Measurements from ENCODE around the gene CCDC15.
"Not testable (repeated sequence)": the region's sequence is repeated elsewhere in the genome, so short reads cannot be mapped to it uniquely, and the experiment has no call there.

CCDC15 gene

GRCh38 chr11:125016413-125016812 is 62.4 kb downstream of the CCDC15 start:
- no peak for DNase-seq

GRCh38 chr11:125020342-125020741 is 66.3 kb downstream of the CCDC15 start:
- DNase-seq, result no peak

GRCh38 chr11:125022551-125022950 is 68.5 kb downstream of the CCDC15 start:
- no peak for DNase-seq

GRCh38 chr11:125025968-125026367 is 72.0 kb downstream of the CCDC15 start:
- DNase-seq, result no peak

GRCh38 chr11:125029431-125029830 is 75.4 kb downstream of the CCDC15 start:
- not testable (repeated sequence) for DNase-seq

- DNase-seq, result no peak
These were observed 82.9 kb downstream of the CCDC15 start for GRCh38 chr11:125036933-125037332.

- DNase-seq, result no peak
These were observed 95.3 kb downstream of the CCDC15 start for GRCh38 chr11:125049164-125049792.

- no peak for DNase-seq
These were observed 98.0 kb downstream of the CCDC15 start for GRCh38 chr11:125052047-125052446.

GRCh38 chr11:125053167-125053566 is 99.2 kb downstream of the CCDC15 start:
- no peak for DNase-seq

GRCh38 chr11:125055107-125055715 is 101.2 kb downstream of the CCDC15 start:
- DNase-seq, result no peak

GRCh38 chr11:125056111-125056510 is 102.1 kb downstream of the CCDC15 start:
- DNase-seq, result not testable (repeated sequence)

- no peak for DNase-seq
These were observed 103.1 kb downstream of the CCDC15 start for GRCh38 chr11:125056931-125057692.

- DNase-seq, result no peak
These were observed 103.7 kb downstream of the CCDC15 start for GRCh38 chr11:125057693-125058016.

- DNase-seq, result no peak
These were observed 107.3 kb downstream of the CCDC15 start for GRCh38 chr11:125061281-125061680.

- no peak for DNase-seq
These were observed 108.4 kb downstream of the CCDC15 start for GRCh38 chr11:125062218-125062930.

- peak; percentile 56 for DNase-seq
These were observed 109.0 kb downstream of the CCDC15 start, which contains the start of gene SLC37A2 for GRCh38 chr11:125062931-125063428. Gene SLC37A2 (plus strand): TSS chr11:125063305. CDS start chr11:125063368, 63 bp downstream.

- no peak for DNase-seq
These were observed 109.5 kb downstream of the CCDC15 start for GRCh38 chr11:125063429-125064043.

- DNase-seq, result no peak
These were observed 110.1 kb downstream of the CCDC15 start for GRCh38 chr11:125064070-125064469.

GRCh38 chr11:125068368-125068767 is 114.4 kb downstream of the CCDC15 start:
- DNase-seq, result no peak

GRCh38 chr11:125069008-125069407 is 115.0 kb downstream of the CCDC15 start:
- DNase-seq, result no peak

GRCh38 chr11:125069796-125070195 is 115.8 kb downstream of the CCDC15 start:
- no peak for DNase-seq

GRCh38 chr11:125070699-125071254 is 116.8 kb downstream of the CCDC15 start:
- no peak for DNase-seq
